T-cell (primary cell): ENCODE measurements around the gene SART3. TPM values are rescaled to one million over a fixed set of nuclear protein-coding genes. Genes with fewer than 3 reads are reported as not detected.

Experiments used
- ATAC-seq, 4 experiments: fragments of 200-7000 bp in 3 of 4; fragments of 150-1000 bp in 1 of 4; cut with Tn5 transposase; replicated peaks in 1 of 4; 1 replicate in 3 of 4; 2 replicates in 1 of 4; pipeline ENCODE4 v1.10.0; 2021; ENCODE audit warnings: moderate library complexity in 3 of 4, mild to moderate bottlenecking in 2 of 4, moderate number of reproducible peaks in 1 of 4
- CTCF ChIA-PET, 2 donors: fragments of 300-600 bp; sonication (Branson Sonifier 250); formaldehyde crosslinking; loops; one replicate each; lab custom pipeline; 2022; ENCODE audit warnings: antibody characterized with exemption in 2 of 2; lab: Charles Lee
- POLR2A ChIA-PET, 2 donors: fragments of 300-600 bp; sonication (Branson Sonifier 250); formaldehyde crosslinking; loops; one replicate each; lab custom pipeline; 2022; ENCODE audit warnings: antibody characterized with exemption in 2 of 2; lab: Charles Lee
- DNase-seq, 35 experiments: peaks; one replicate each; pipeline versions ENCODE4 v3.0.0 to v3.0.0-alpha.2; 2013 to 2023
- H3K27ac ChIP-seq: one replicate; pipeline ENCODE4 v1.5.1; 2013; ENCODE audit warnings: low read length
- H3K27me3 ChIP-seq, 2 experiments: replicated peaks in 1 of 2; 1 replicate in 1 of 2; 2 replicates in 1 of 2; pipeline versions ENCODE4 v1.6.1 to v1.7.0; 2013; ENCODE audit warnings: low read length in 1 of 2, mixed read lengths in 1 of 2; ENCODE audit not compliant: control insufficient read depth in 2 of 2, insufficient read depth in 2 of 2; ENCODE audit errors: extremely low read depth in 1 of 2
- H3K36me3 ChIP-seq, 2 donors: 1 replicate in 1 of 2; 2 replicates in 1 of 2; pipeline versions ENCODE4 v1.6.1 to v1.7.0; 2013; ENCODE audit warnings: low read length in 1 of 2; ENCODE audit not compliant: control insufficient read depth in 2 of 2, insufficient read depth in 1 of 2; ENCODE audit errors: extremely low read depth in 1 of 2
- H3K4me1 ChIP-seq, 2 experiments: 1 replicate in 1 of 2; 2 replicates in 1 of 2; pipeline versions ENCODE4 v1.6.1 to v1.7.0; 2013; ENCODE audit warnings: low read length in 2 of 2, mixed read lengths in 1 of 2; ENCODE audit not compliant: insufficient read depth in 2 of 2, control insufficient read depth in 1 of 2; ENCODE audit errors: extremely low read depth in 1 of 2
- H3K4me3 ChIP-seq, 2 donors: 1 replicate in 1 of 2; 2 replicates in 1 of 2; pipeline versions ENCODE4 v1.5.1 to v1.7.0; 2013; ENCODE audit warnings: mild to moderate bottlenecking in 2 of 2, low read length in 1 of 2, moderate library complexity in 1 of 2; ENCODE audit not compliant: control insufficient read depth in 1 of 2; ENCODE audit errors: extremely low read depth in 1 of 2
- H3K9me3 ChIP-seq: 2 replicates; pipeline ENCODE4 v1.7.0; 2013
- H3K27ac Mint-ChIP-seq, 2 donors: one replicate each; pipeline ENCODE4 v1.8.0; 2020 to 2021; ENCODE audit warnings: mild to moderate bottlenecking in 2 of 2, mixed read lengths in 2 of 2
- H3K27me3 Mint-ChIP-seq, 2 donors: one replicate each; pipeline ENCODE4 v1.8.0; 2021 to 2022; ENCODE audit warnings: mixed read lengths in 2 of 2
- H3K36me3 Mint-ChIP-seq: one replicate; pipeline ENCODE4 v1.8.0; 2021; ENCODE audit warnings: mixed read lengths
- H3K4me1 Mint-ChIP-seq, 3 donors: one replicate each; pipeline ENCODE4 v1.8.0; 2020 to 2022; ENCODE audit warnings: mixed read lengths in 3 of 3, mild to moderate bottlenecking in 1 of 3
- H3K4me3 Mint-ChIP-seq, 3 donors: one replicate each; pipeline ENCODE4 v1.8.0; 2020 to 2022; ENCODE audit warnings: mild to moderate bottlenecking in 3 of 3, mixed read lengths in 3 of 3, moderate library complexity in 3 of 3
- H3K9me3 Mint-ChIP-seq, 3 donors: one replicate each; pipeline ENCODE4 v1.8.0; 2020 to 2022; ENCODE audit warnings: mixed read lengths in 3 of 3
- WGBS: methylation state at CpG from one replicate; pipeline ENCODE4 v1.1.5; 2013; ENCODE audit warnings: missing lambda C conversion rate; ENCODE audit not compliant: insufficient coverage; 5-methylcytosine and 5-hydroxymethylcytosine counted together
- total RNA-seq, 35 experiments: library from RNA in 6 of 35; stranded (reverse) in 6 of 35; fragments of 120-200 nt in 1 of 35; gene quantifications; one replicate each; pipeline versions ENCODE4 v1.2.1 to v1.2.4 and lab custom pipeline; 2013 to 2026

Gene SART3
- total RNA-seq, 5 donors from 2014 or later (not counting 1 experiment from before 2014, with no cell fraction given): 76.3 to 107 (median 84.9) TPM

GRCh38 chr12:108565146-108565545 lies 4.2 kb upstream of the SART3 start:
- H3K4me1 Mint-ChIP-seq: peaks cover 57 to 76% (median 73%) of the 10 kb centered on the region in 3 donors
- Histone ChIP-seq H3K9me3 (no peaks in the 10 kb centered on the region), H3K4me3 (no peak overlapping the region), H3K27me3 (no peaks in the 10 kb centered on the region), H3K36me3 (peaks cover 0 to 51% of the 10 kb centered on the region in 2 donors), H3K4me1 (peaks cover 37 to 56% of the 10 kb centered on the region in 2 experiments), H3K27ac (no peak overlapping the region)
- H3K27me3 Mint-ChIP-seq: no peaks in the 10 kb centered on the region
- H3K4me3 Mint-ChIP-seq: no peak overlapping the region
- DNase-seq: no peak
- WGBS: no CpG with 5 or more reads among the region's 3 CpGs
- H3K9me3 Mint-ChIP-seq: no peaks in the 10 kb centered on the region
- no peak overlapping the region for H3K27ac Mint-ChIP-seq
- H3K36me3 Mint-ChIP-seq: peaks cover 25% of the 10 kb centered on the region
- ATAC-seq: no peak
- POLR2A ChIA-PET: interaction anchor here (1.2 to 1.8 kb wide), 3 partner anchors 53 to 68 kb away, joined by 3 to 5 read pairs (median 3); partner anchors contain the start of gene SELPLG (in 1 of the 2)
- CTCF ChIA-PET: interaction anchor here (1.1 to 11.9 kb wide), 13 partner anchors 11 to 239 kb away, joined by 3 to 140 read pairs (median 5); partner anchors contain the start of gene SELPLG (in 1 of the 2)

DNA sequence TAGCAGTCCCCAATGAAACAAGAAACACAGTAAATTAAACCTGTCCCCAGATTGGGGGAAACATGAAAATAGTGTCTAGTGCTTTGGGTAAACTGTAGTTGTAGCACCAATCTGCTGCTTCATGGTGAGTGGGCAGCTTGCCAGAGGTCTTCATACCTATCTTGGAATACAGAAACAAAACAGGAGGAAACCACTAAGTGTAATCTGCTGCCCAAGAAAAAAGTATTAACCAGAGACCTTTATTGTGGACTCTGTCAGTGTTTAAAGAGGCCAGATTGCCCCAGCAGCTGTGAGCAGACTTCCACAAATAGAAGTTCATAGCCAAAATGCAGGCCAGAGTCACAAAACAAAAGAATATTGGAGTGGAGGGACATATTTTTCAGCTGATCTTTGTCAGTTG lies 3.8 kb upstream of the SART3 start:
- Mint-ChIP-seq H3K36me3 (peaks cover 25% of the 10 kb centered on the region), H3K27ac (peak overlapping the region in 1 of 2 donors; percentile 55), H3K4me1 (peaks cover 57 to 76% (median 73%) of the 10 kb centered on the region in 3 donors), H3K27me3 (no peaks in the 10 kb centered on the region), H3K9me3 (no peaks in the 10 kb centered on the region), H3K4me3 (no peak overlapping the region)
- H3K4me1 ChIP-seq: peaks cover 39 to 55% of the 10 kb centered on the region in 2 experiments
- ChIA-PET CTCF (interaction anchor here (0.5 to 11.9 kb wide), 14 partner anchors 11 to 545 kb away, joined by 3 to 140 read pairs (median 4); partner anchors contain the start of gene SELPLG (in 1 of the 2)), POLR2A (interaction anchor here (1.2 to 1.8 kb wide), 3 partner anchors 52 to 54 kb away, joined by 3 read pairs; no protein-coding TSS in a partner anchor)
- no peaks in the 10 kb centered on the region for H3K27me3 ChIP-seq
- H3K4me3 ChIP-seq: no peak overlapping the region
- no peaks in the 10 kb centered on the region for H3K9me3 ChIP-seq
- ATAC-seq: no peak
- H3K27ac ChIP-seq: no peak overlapping the region
- peaks cover 0 to 51% of the 10 kb centered on the region in 2 donors for H3K36me3 ChIP-seq
- DNase-seq: no peak

DNA sequence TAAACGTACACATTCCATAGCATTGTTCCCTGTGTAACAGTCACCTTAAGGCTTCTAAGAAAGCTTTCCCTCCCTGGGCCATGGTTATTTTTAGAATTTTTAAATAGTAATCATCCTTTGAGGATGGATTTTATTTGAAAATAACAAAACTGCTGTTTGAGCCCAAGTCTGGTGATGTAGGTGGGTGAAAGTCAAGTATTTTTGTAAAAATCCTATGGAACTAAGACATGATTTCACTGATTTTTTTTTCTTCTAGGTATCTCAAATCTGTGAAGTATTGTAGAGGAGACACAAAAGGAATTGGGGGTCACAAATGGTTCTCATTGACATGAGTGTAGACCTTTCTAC lies 2.8 kb upstream of the SART3 start:
- Histone ChIP-seq H3K4me1 (peaks cover 38 to 58% of the 10 kb centered on the region in 2 experiments), H3K36me3 (peaks cover 0 to 50% of the 10 kb centered on the region in 2 donors), H3K27ac (peak overlapping the region; percentile 98), H3K27me3 (no peaks in the 10 kb centered on the region), H3K9me3 (no peaks in the 10 kb centered on the region), H3K4me3 (no peak overlapping the region)
- Mint-ChIP-seq H3K27me3 (no peaks in the 10 kb centered on the region), H3K9me3 (no peaks in the 10 kb centered on the region), H3K27ac (peak overlapping the region; percentile 86 to 91), H3K4me1 (peaks cover 51 to 76% (median 71%) of the 10 kb centered on the region in 3 donors), H3K4me3 (peak overlapping the region; percentile 98 to 100 (median 100)), H3K36me3 (peaks cover 22% of the 10 kb centered on the region)
- no CpG with 5 or more reads among the region's 1 CpG for WGBS
- ATAC-seq (no peak), DNase-seq (no peak)
- POLR2A ChIA-PET: interaction anchor here (0.6 to 1.3 kb wide), 2 partner anchors 53 to 81 kb away, joined by 3 read pairs; no protein-coding TSS in a partner anchor
- CTCF ChIA-PET: interaction anchor here (0.5 to 11.9 kb wide), 18 partner anchors 9 to 286 kb away, joined by 3 to 140 read pairs (median 4); partner anchors contain the start of gene SELPLG (in 1 of the 2)

GRCh38 chr12:108563136-108563803 lies 2.3 kb upstream of the SART3 start:
- no peaks in the 10 kb centered on the region for H3K9me3 ChIP-seq
- H3K27ac Mint-ChIP-seq: peak overlapping the region; percentile 86 to 91
- H3K27me3 ChIP-seq: no peaks in the 10 kb centered on the region
- peak overlapping the region; percentile 98 to 100 (median 100) for H3K4me3 Mint-ChIP-seq
- H3K27me3 Mint-ChIP-seq: no peaks in the 10 kb centered on the region
- DNase-seq: peak; percentile 73 to 93 (median 89)
- H3K9me3 Mint-ChIP-seq: no peaks in the 10 kb centered on the region
- peak overlapping the region; percentile 98 for H3K27ac ChIP-seq
- POLR2A ChIA-PET: interaction anchor here in 1 of 2 donors (1.1 to 1.3 kb wide), 2 partner anchors 53 to 55 kb away, joined by 3 read pairs; no protein-coding TSS in a partner anchor
- H3K4me1 ChIP-seq: peaks cover 37 to 58% of the 10 kb centered on the region in 2 experiments
- peak overlapping the region; percentile 96 for H3K4me3 ChIP-seq
- peak; percentile 43 to 61 (median 50) for ATAC-seq
- peaks cover 0 to 46% of the 10 kb centered on the region in 2 donors for H3K36me3 ChIP-seq
- CTCF ChIA-PET: interaction anchor here (0.7 to 11.9 kb wide), 11 partner anchors 54 to 530 kb away, joined by 3 to 140 read pairs (median 5); partner anchors contain the start of gene ALKBH2 (in 1 of the 2)
- peaks cover 19% of the 10 kb centered on the region for H3K36me3 Mint-ChIP-seq
- WGBS: 0% methylated on average over 3 of the region's 14 CpGs
- peaks cover 47 to 74% (median 69%) of the 10 kb centered on the region in 3 donors for H3K4me1 Mint-ChIP-seq

- Mint-ChIP-seq H3K9me3 (no peaks in the 10 kb centered on the region), H3K27ac (peak within 1 kb of the TSS; percentile 99 to 100), H3K4me1 (peaks cover 47 to 74% (median 69%) of the 10 kb centered on the region in 3 donors), H3K36me3 (peaks cover 20% of the 10 kb centered on the region), H3K27me3 (no peaks in the 10 kb centered on the region), H3K4me3 (peak within 1 kb of the TSS; percentile 98 to 100 (median 100))
- peaks cover 33 to 59% of the 10 kb centered on the region in 2 experiments for H3K4me1 ChIP-seq
- H3K27ac ChIP-seq: peak within 1 kb of the TSS; percentile 98
- H3K27me3 ChIP-seq: no peaks in the 10 kb centered on the region
- CTCF ChIA-PET: interaction anchor here (0.6 to 11.9 kb wide), 9 partner anchors 47 to 530 kb away, joined by 3 to 140 read pairs (median 4); partner anchors contain the start of genes ALKBH2 (in 1 of the 2) and FICD (in 1 of the 2)
- ATAC-seq (peak; percentile 72 to 81 (median 73)), DNase-seq (peak; percentile 96 to 100 (median 99))
- H3K4me3 ChIP-seq: peak within 1 kb of the TSS; percentile 96
- H3K36me3 ChIP-seq: peaks cover 0 to 42% of the 10 kb centered on the region in 2 donors
- POLR2A ChIA-PET: interaction anchor here (0.6 to 1.7 kb wide), 5 partner anchors 30 to 71 kb away, joined by 3 to 6 read pairs (median 3); partner anchors contain the start of gene SELPLG (in 1 of the 2)
- WGBS: 0% methylated on average over 71 of the region's 72 CpGs
- H3K9me3 ChIP-seq: no peaks in the 10 kb centered on the region
Observed at GRCh38 chr12:108562348-108563135, 1.6 kb upstream of the SART3 start, which contains the start of gene ISCU. TSS of gene ISCU (plus strand) at chr12:108562596. CDS start at chr12:108562623, 27 bp downstream.
